Right lung (tissue), 5 donors: Measurements from ENCODE around the gene RDM1. TPM values are rescaled to one million over a fixed set of nuclear protein-coding genes. Genes with fewer than 3 reads are reported as not detected.

Source experiments
- DNase-seq, 2 donors: peaks; one replicate each; pipeline ENCODE4 v3.0.0-alpha.2; 2013
- polyA plus RNA-seq, 5 donors: library from polyadenylated mRNA; unstranded; fragments of 120-200 nt; gene quantifications; one replicate each; pipeline versions ENCODE4 v1.2.1 to v1.2.3, GENCODE V29; 2013; ENCODE audit warnings: inconsistent platforms in 1 of 5, low replicate concordance in 1 of 5; ENCODE audit not compliant: insufficient read length in 5 of 5, insufficient read depth in 1 of 5

Gene RDM1
- polyA plus RNA-seq, 5 donors, result 2.0 to 3.6 (median 2.5) TPM

DNA sequence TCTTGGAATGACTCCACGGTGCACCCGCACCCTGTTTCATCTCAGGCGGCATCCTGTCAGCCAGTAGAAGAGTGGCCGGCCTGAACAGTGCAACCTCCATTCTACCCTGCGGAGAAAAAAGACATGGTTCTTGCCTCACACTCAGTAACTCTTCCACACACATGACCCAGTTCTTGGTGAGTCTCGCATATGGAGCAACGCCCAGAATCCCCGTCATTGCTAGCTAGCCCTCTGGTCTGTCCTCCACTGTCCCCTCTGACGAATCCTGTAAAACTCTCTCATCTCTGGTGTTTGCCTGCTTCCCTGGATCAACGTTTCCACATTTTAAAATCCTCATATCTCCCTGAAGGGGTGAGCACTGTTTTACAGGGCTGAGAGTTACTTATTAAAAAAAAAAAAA, 4.2 kb upstream of the RDM1 start:
- DNase-seq, result no peak

DNA sequence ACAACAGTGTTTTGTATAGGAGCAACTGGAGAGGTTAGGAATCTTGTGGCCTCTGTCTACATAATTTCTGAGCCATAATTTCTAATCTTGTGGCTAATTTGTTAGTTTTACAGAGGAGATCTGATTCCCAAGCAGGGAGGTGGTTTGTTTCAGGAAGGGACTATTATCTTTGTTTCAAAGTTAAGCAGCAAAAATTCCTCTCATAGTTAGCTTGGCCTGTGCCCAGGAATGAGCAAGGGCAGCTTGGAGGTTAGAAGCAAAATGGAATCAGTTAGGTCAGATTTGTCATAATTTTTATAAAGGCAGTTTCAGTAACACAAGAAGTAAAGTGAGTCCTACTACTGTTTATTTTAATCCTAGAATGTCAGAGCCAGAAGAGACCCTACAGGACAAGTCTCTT, 2.0 kb upstream of the RDM1 start:
- DNase-seq, result no peak

DNA sequence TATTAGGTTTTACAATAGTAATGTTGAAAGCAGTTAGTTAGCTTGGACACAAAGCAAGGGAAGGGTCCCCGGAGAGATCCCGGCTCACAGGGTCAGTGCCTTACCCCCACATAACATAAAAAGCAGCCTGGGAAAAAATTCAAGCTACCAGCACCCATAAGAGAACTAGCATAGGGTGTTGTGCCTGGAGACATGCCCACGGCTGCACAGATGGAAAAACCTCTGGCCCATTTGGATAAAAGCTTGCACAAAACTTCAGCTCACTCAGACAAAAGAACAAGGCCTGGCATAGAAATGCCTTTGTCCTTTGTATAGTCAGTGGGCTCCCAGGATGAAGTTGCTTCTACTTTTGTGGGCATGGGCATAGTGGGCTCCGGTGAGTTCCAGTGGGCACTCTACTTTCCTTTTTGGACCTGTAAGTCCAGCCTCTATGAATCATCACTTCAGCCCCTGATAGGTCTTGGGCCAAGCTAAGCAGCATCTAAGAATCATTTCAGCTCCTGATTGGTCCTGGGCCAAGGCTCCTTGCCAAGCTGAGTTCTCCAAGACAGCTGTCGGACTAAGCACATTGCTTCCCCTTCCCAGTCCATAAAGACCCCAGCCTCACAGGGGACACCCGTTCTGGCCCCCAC, 1.3 kb upstream of the RDM1 start:
- DNase-seq, result peak; percentile 45 to 70

DNA sequence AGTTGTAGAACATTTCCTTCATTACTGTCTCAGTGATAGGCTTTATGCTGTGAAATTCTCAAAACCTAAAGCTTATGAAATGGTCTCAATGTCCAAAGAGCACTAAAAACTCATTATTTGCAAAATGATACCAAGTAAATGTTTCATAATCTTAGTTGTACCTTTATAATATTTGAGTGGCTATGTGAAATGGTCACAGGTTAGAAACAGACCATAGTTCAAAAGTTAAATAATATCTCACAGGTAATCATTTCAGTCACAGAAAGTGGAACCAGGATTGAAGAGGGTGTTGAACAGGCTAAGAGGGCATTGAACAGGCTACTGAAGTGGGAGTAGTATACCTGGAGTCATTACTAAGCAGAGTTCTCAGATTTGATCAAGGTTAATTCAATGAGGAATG, 2.9 kb downstream of the RDM1 start:
- no peak for DNase-seq

DNA sequence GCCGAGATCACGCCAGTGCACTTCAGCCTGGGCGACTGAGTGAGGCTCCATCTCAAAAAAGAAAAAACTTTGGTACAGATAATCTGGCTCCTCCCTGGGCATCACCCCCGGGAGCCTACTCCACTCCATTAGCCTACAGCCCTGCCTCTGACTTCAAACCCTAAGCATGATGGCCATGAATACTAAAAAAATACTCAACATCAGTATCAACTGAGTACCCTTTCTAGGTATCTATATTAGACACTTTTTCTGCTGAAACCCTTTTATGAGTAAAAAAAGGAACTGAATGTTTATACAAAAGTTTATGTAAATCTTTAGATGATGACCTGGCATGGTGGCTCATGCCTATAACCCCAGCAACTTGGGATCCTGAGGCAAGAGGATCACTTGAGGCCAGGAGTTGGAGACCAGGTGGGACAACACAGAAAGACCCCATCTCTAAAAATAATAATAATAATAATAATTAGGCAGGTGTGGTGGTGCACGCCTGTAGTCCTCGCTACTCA, 6.9 kb downstream of the RDM1 start:
- no peak for DNase-seq

DNA sequence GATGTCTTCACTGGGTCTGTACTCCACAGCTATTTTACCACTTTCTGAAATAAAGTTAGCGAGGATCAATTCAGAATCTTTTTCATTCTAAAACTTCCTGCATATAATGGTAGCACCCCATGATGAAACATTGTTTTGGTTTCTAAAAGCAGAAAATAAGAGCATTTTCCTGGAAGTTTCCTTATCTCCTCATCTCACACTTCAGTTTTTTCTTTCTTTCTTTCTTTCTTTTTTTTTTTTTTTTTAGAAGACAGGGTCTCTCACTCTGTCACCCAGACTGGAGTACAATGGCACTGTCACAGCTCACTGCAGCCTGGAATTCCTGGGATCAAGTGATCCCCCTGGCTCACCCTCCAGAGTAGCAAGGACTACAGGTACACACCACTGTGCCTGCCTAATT, 10.3 kb downstream of the RDM1 start:
- no peak for DNase-seq

DNA sequence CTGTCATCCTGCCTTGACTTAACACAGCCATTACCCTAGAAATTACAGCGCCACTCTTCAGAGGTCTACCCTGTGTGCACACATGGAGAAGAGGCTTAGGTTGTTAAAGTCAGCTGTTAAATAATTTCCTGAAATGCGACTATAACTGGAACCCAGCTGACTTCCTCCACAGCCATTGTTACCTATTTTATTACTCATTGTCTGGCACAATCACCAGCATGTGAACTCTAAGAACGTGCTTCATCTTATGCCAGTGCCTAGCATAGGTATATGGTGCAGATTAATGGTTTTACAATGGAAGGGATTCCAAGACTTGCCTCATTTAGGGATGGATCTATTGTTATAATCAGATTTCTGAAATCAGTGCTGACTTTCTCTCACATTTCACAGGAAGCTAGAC, 11.9 kb downstream of the RDM1 start:
- no peak for DNase-seq

DNA sequence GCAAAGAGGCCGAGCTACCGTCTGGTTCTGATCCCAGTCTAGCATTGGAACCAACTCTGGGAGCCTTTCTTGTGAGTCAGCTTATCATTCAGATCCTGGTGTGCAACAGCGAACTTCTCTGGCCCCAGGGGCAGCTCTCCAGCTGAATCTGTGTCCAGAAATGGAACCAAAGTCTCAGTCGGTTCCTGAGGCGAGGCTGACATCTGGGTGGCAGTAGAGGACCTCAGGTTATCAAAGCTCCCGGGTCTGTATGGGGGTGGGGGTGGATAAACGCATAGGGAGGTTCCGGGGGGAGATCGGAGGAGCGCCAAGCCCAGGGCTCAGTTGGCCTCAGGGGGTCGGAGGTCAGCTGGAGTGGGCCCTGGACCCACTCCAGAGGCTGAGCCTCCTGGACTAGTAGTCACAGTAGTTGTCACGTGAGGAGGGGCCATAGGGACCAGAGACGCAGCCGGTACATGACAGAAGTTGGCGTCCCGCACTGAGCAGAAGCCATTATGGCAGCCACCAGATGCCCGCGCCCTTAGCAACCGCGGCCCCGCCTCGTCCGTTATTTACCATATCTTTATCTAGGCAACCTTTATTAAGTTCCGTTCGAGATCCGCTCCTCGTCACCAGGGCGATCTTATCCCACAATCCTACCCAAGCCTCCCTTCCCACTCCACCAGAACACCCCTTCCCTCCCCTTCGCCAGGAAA, 12.9 kb downstream of the RDM1 start:
- no peak for DNase-seq

DNA sequence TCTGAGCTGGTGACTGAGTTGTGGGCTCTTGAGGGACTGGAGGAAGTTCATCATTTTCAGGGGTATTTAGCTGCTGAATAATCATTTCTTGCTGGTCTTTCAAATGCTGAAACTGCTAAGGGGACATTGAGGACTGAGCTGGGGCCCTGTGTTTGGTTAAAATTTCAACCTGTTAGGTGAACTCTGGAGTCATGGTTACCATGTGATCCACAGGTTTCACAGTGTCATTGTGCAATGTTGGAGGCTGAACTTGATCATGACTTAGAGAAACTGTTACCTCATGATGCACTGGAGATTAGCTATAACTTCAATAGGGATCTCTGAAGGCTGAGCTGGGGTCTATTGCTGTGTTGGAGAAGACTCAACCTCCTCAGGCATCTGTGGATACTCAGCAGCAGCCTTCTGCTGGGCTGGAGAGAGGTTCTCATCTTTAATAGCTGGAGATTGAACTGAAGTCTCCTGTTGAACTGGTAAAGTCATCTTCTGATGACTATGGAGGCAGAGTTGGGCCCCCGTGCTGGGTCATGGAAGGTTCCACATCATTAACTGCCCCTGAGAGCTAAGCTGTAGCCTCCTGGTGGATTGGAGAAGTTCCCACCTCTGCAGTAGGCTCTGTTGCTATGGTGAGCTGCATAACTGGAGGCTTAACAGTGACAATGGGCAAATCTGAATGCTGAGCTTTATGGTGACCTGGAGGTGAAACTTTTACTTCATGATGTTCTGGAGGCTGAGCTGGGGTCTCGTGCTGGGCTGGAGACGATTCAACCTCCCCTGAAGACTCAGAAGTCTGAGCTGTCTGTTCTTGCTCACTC, 15.2 kb downstream of the RDM1 start:
- DNase-seq, result no peak

DNA sequence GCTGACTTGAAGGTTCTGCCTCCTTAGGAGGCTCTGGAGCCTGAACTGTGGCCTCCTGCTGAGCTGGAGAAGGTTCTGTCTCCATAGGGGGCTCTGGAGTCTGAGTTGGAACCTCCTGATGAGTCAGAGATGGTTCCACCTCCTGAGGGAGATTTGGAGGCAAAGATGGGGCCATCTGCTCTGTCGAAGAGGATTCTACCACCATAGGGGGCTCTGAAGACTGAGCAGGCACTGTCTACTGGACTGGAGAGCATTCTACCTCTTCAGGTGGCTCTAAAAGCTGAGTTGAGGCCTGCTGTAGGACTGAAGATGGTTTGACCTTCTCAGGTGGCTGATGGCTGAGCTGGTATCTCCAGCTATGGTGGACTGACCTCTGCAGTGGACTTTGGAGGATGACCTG, 16.2 kb downstream of the RDM1 start:
- no peak for DNase-seq

DNA sequence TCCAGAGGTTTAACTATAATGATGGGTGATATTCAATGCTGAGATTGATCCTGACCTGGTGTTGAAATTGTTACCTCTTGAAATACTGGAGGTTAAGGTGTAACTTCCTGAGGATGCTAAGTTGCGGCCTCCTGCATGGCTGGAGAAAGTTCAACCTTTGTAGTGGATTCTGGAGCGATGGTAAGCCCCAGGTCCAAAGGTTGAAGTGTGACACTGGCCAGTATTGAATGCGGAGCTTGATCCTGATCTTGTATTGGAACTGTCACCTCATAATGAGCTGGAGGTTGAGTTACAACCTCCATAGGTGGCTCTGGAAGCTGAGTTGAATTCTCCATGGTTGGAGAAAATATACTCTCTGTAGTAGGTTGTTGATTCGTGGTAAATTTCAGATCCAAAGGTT, 17.0 kb downstream of the RDM1 start:
- no peak for DNase-seq

DNA sequence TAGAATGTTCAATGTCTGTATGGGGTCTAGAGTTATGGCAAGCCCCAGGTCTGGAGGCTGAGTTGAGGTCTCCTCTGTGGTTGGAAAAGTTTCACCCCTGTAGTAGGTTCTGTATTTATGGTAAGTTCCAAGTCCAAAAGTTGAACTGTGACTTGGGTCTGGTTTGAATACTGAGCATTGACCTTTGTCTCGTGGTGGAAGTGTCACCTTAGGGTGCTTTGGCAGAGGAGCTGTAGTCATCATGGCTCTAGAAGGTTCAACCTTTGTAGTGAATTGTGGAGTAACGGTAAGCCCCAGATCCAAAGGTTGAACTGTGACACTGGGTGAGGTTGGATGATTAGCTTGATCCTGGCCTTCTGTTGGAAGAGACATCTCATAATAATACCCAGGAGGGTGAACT, 17.6 kb downstream of the RDM1 start:
- no peak for DNase-seq

DNA sequence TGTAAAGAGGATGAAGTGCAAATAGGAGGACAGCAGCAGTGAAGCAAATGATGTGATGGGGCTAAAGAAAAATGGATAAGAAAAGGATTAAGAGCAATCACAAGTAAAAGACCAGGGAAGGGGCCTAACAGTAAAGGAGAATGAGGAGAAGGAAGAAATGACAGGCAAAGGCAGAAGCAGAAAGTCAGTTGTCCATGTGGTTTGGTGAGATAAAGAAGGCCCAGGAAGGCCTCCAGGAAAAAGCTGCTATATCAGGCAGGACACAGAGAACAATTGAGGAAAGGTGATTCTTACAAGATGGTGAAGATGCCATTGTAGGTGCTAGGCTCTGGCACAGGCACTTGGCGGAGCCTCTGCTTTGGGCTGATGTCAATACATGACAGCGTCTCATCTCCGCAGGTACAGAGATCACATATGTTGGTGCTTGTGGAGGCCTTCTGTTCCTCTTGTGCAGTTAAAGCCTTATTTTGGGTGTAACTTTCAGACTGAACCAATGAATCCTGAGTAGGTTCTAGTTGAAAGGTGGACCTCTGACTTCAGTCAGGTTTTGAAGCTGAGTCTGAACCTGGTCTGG, 18.1 kb downstream of the RDM1 start:
- no peak for DNase-seq

DNA sequence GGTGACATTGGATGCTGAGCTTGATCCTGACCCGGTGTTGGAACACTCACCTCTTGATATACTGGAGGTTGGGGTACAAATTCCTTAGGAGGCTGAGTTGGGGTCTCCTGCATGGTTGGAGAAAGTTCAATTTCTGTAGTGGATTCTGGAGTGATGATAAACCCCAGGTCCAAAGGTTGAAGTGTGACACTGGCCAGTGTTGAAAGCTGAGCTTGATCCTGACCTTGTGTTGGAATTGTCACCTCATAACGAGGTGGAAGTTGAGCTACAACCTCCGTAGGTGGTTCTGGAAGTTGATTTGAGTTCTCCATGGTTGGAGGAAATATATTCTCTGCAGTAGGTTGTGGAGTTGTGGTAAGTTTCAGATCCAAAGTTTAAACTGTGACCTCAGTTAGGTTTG, 21.2 kb downstream of the RDM1 start:
- DNase-seq, result no peak

DNA sequence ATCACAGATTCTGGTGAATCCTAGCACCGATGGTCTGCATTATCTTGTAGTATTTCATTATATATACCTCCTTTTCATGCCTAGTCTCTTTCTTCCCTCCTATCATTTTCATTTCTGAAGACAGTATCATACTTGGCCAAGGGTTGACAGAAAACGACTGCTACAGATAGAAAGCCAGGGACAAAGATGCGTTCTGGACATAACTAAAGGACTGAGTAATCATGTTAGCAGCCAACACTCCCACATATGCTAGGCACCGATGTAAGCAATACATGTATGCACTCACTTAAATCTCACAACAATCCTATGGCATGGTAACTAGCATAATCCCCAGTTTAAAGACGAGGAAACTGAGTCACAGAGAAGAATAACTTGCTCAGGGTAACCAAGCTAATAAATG, 22.9 kb downstream of the RDM1 start:
- no peak for DNase-seq

DNA sequence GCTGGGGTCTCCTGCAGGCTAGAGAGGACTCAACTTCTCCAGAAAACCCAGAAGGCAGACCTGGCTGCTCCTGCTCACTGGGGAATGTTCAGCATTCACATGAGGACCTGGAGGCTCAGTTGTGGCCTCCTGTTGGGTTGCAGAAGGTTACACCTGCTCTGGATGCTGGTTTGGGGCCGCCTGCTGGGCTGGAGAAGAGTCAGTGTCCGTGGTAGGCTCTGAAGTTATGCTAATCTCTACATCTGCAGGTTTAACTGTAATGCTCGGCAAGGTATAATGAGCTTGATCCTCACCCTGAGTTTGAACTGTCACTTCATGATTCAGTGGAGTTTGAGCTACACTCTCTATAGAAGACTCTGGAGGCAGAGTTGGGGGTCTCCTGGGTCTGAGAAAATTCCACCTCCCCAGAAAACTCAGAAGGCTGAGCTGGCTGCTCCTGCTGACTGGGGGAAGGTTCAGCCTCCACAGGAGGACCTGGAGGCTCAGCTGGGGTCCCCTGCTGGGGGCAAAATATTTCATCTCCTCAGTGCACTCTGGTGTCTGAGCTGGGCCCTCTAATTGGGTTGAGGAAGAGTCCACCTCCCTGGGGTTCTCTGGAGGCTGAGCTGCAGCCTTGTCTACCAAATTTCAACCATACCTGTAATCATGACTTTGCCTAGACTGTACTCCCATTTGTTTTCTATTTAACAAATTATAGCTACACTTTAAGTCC, 23.5 kb downstream of the RDM1 start:
- DNase-seq, result no peak

DNA sequence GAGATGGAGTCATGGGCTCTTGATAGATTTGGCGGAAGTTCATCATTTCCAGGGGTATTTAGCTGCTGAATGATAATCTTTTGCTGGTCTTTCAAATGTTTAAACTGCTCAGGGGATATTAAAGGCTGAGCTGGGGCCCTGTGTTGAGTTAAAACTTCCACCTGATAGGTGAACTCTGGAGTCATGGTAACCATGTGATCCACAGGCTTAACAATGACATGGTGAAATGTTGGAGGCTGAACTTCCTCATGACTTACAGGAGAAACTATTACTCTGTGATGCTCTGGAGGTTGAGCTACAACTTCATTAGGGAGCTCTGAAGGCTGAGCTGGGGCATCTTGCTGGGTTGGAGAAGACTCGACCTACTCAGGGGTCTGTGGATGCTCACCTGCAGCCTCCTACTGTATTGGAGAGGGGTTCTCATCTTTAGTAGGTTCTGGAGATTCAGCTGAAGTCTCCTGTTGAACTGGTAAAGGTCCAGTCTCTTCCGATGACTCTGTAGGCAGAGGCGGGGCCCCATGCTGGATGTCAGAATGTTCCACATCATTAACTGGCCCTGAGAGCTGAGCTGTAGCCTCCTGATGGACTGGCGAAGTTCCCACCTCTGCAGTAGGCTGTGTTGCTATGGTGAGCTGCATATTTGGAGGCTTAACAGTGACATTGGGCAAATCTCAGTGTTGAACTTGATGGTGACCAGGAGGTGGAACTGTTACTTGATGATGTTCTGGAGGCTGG, 24.2 kb downstream of the RDM1 start:
- no peak for DNase-seq

DNA sequence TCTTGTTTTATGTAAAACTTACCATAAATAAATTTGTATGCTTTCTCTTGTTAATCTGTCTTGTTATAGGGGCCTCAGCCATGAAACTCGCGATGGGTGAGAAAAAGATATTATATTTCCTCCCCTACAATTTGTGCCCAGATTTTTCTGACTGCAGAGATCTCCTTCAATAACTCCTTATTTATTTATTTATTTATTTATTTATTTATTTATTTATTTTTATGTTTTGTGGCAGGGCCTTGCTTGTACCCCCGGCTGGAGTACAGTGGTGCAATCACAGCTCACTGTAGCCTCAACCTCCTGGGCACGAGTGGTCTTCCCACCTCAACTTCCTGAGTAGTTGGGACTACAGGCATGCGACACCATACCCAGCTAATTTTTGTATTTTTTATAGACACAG, 27.1 kb downstream of the RDM1 start:
- DNase-seq, result no peak

DNA sequence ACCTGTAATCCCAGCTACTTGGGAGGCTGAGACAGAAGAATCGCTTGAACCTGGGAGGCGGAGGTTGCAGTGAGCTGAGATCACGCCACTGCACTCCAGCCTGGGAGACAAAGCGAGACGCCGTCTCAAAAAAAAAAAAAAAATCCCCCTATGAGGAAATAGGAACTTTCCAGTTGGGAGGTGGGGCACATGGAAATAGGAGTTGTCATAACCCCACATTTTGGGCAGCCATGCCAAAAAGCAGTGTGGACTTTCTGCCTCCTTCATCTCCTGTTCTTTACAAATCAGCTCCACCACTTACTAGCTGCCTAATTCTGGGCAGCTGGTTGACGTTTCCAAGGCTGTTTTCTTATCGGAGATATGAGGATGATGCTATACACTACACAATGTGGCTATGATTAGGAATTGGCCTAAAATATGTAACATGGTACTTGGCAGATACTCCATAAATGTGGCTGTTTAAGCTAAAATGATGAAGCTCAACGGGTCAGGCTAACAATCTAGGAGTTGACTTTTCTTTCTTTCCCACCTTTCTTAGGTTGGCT, 28.9 kb downstream of the RDM1 start:
- DNase-seq, result no peak

DNA sequence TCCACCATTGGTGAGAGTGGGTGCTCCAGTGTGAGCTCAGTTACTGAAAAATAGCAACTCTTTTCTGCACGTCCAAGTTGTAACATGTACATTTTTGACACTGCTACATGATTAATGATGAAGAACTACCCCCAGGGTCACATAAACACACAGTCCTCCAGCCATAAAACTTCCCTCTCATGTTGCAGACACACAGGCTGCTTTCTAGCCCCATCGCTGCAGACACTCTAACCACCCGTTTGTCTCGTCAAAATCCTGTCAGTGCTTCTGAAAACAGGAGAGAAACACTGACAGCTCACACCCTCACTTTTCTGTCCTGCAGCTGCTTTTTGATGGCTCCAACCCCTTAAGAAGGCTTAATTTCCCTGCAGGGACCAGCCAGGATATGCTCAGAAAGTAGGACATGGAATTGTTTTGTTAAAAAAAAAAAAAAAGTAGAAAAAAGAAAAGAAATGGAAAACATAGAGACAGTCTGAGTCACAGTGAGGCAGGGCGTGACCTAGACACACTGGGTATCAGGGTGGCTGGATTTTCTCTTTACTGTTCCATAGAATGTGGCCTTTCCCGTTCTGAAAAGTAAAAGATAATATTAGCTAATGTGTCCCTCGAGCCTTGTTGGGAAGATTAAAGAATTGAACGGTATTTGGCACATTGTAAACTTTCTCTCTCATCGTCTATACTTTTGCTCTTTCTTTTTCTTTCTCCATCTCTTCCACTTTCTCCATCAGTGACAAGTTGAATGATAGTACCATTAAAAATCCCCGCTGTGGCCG, 29.7 kb downstream of the RDM1 start:
- no peak for DNase-seq
